OCI-LY7 (cell line): ENCODE data around the gene PRSS8. TPM values are rescaled to one million over a fixed set of nuclear protein-coding genes. Genes with fewer than 3 reads are reported as not detected.

Experiments
- BruUV-seq: library from RNA; stranded (reverse); fragments of 400-500 nt; replicated peaks from 2 replicates; lab custom pipeline; 2021; lab: Mats Ljungman, UMichigan
- CTCF ChIA-PET: fragments of 300-600 bp; sonication (Branson Sonifier 250); formaldehyde crosslinking; loops from one replicate; lab custom pipeline; 2022; ENCODE audit warnings: antibody characterized with exemption; ENCODE audit not compliant: unreplicated experiment; lab: Charles Lee
- POLR2A ChIA-PET: fragments of 300-600 bp; sonication (Branson Sonifier 250); formaldehyde crosslinking; loops from one replicate; lab custom pipeline; 2022; ENCODE audit warnings: antibody characterized with exemption; lab: Charles Lee
- DNase-seq: peaks from one replicate; pipeline ENCODE4 v3.0.0-alpha.2; 2015; ENCODE audit warnings: low spot score
- H2AFZ ChIP-seq: fragments of 200-600 bp; sonication (generic), shearing (Covaris generic); 2 replicates; pipeline ENCODE4 v1.6.1; 2014; ENCODE audit warnings: mild to moderate bottlenecking, antibody characterized with exemption, low read length, moderate library complexity
- H3K27ac ChIP-seq: fragments of 200-600 bp; sonication (generic); 2 replicates; pipeline ENCODE4 v1.5.1; 2014; ENCODE audit warnings: mixed run types, low read depth, mild to moderate bottlenecking, moderate library complexity, low read length, inconsistent platforms; ENCODE audit not compliant: poor library complexity, severe bottlenecking
- H3K36me3 ChIP-seq: fragments of 200-600 bp; sonication (generic); 2 replicates; pipeline ENCODE4 v1.6.1; 2014; ENCODE audit warnings: mild to moderate bottlenecking, antibody characterized with exemption, low read length, moderate library complexity, mixed read lengths; ENCODE audit not compliant: insufficient read depth
- H3K4me1 ChIP-seq: fragments of 200-600 bp; sonication (generic); 2 replicates; pipeline ENCODE4 v1.5.1; 2014; ENCODE audit warnings: mild to moderate bottlenecking, low read length; ENCODE audit not compliant: insufficient read depth, poor library complexity, severe bottlenecking
- H3K4me2 ChIP-seq: fragments of 200-600 bp; sonication (generic); 2 replicates; pipeline ENCODE4 v1.6.1; 2014; ENCODE audit warnings: mild to moderate bottlenecking, low read length
- H3K4me3 ChIP-seq: fragments of 200-600 bp; sonication (generic); 2 replicates; pipeline ENCODE4 v1.5.1; 2014; ENCODE audit warnings: mild to moderate bottlenecking, low read depth, low read length; ENCODE audit not compliant: poor library complexity, severe bottlenecking
- H3K79me2 ChIP-seq: fragments of 200-600 bp; sonication (generic); 2 replicates; pipeline ENCODE4 v1.6.1; 2016; ENCODE audit warnings: low read depth, mild to moderate bottlenecking, low read length, moderate library complexity, mixed read lengths; ENCODE audit not compliant: insufficient read depth
- H3K9me2 ChIP-seq: fragments of 200-600 bp; sonication (generic); 2 replicates; pipeline ENCODE4 v1.6.1; 2016; ENCODE audit warnings: mild to moderate bottlenecking, low read length, mixed read lengths; ENCODE audit not compliant: insufficient read depth
- H3K9me3 ChIP-seq: fragments of 200-600 bp; sonication (generic); 2 replicates; pipeline ENCODE4 v1.6.1; 2014; ENCODE audit warnings: mild to moderate bottlenecking, mixed run types, low read length, mixed read lengths
- H4K20me1 ChIP-seq: fragments of 200-600 bp; sonication (generic); 2 replicates; pipeline ENCODE4 v1.6.1; 2014; ENCODE audit warnings: mild to moderate bottlenecking, antibody characterized with exemption, low read length, moderate library complexity, mixed read lengths; ENCODE audit not compliant: insufficient read depth
- CTCF ChIP-seq: fragments of 200-600 bp; sonication (generic); conservative IDR thresholded peaks from 2 replicates; pipeline ENCODE4 v1.5.1; 2014; ENCODE audit warnings: mild to moderate bottlenecking, antibody characterized with exemption, low read length, moderate library complexity, mixed read lengths
- EZH2phosphoT487 ChIP-seq: fragments of 200-600 bp; sonication (generic); IDR thresholded peaks from 2 replicates; pipeline ENCODE4 v1.6.1; 2018; ENCODE audit warnings: low read depth, borderline replicate concordance, mild to moderate bottlenecking, mixed run types, antibody characterized with exemption, low read length, moderate library complexity, mixed read lengths
- intact Hi-C: fragments of 100-400 bp; cut with micrococcal nuclease; formaldehyde crosslinking; loops from one replicate; pipeline ENCODE4 v1.10.0; 2022; ENCODE audit not compliant: unreplicated experiment
- total RNA-seq, 2 experiments: library from RNA; depleted of rRNA in 1 of 2; stranded (reverse); fragments of >200 nt in 1 of 2; shearing (Covaris generic) in 1 of 2; gene quantifications; 2 replicates each; pipeline ENCODE4 v1.2.3, GENCODE V29; 2014 to 2022

Gene PRSS8
- total RNA-seq, 2 experiments from 2014 or later, result not detected

GRCh38 chr16:31093132-31093703 lies 42.3 kb downstream of the PRSS8 start:
- Histone ChIP-seq H3K4me1 (peaks cover 18% of the 10 kb centered on the region), H3K4me3 (peak overlapping the region; percentile 86), H3K79me2 (peaks cover 23% of the 10 kb centered on the region), H3K27ac (peak overlapping the region; percentile 71), H2AFZ (no peak overlapping the region), H3K36me3 (peaks cover 35% of the 10 kb centered on the region), H3K9me3 (no peaks in the 10 kb centered on the region), H3K9me2 (no peaks in the 10 kb centered on the region), H3K4me2 (peak overlapping the region; percentile 100), H4K20me1 (peaks cover 5% of the 10 kb centered on the region; the same call in 1 of the 2 replicates)
- intact Hi-C loops, result no loop called here
- POLR2A ChIA-PET, result interaction anchor here (0.6 to 1.7 kb wide), 6 partner anchors 8 to 162 kb away, joined by 3 to 7 read pairs (median 4); partner anchors contain the start of genes KAT8, ZNF646 and ZNF668
- BruUV-seq, result no TSS peak
- peak; percentile 59 for DNase-seq
- TF ChIP-seq EZH2phosphoT487 (no peak), CTCF (no peak)
- CTCF ChIA-PET, result interaction anchor here (0.7 to 1.0 kb wide), 2 partner anchors 9 to 14 kb away, joined by 3 to 4 read pairs; no protein-coding TSS in a partner anchor

- Histone ChIP-seq H4K20me1 (peaks cover 5% of the 10 kb centered on the region; the same call in 1 of the 2 replicates), H3K9me2 (no peaks in the 10 kb centered on the region), H2AFZ (no peak overlapping the region), H3K9me3 (no peaks in the 10 kb centered on the region), H3K36me3 (peaks cover 36% of the 10 kb centered on the region), H3K4me3 (no peak overlapping the region), H3K79me2 (peaks cover 23% of the 10 kb centered on the region), H3K4me2 (no peak overlapping the region), H3K4me1 (peaks cover 18% of the 10 kb centered on the region), H3K27ac (no peak overlapping the region)
- BruUV-seq, result no TSS peak
- ChIA-PET POLR2A (interaction anchor here (0.6 to 1.6 kb wide), 9 partner anchors 9 to 159 kb away, joined by 3 to 7 read pairs (median 4); partner anchors contain the start of genes KAT8, ZNF646 and ZNF668), CTCF (no interaction called here)
- no peak for DNase-seq
- TF ChIP-seq EZH2phosphoT487 (no peak), CTCF (no peak)
- intact Hi-C loops, result no loop called here
Measured at GRCh38 chr16:31092330-31092729, 43.2 kb downstream of the PRSS8 start.

- H3K4me3 ChIP-seq, result no peak overlapping the region
- ChIA-PET CTCF (no interaction called here), POLR2A (no interaction called here)
- BruUV-seq, result no TSS peak
- H4K20me1 ChIP-seq, result peaks cover 5% of the 10 kb centered on the region; the same call in 1 of the 2 replicates
- TF ChIP-seq CTCF (no peak), EZH2phosphoT487 (no peak)
- peaks cover 23% of the 10 kb centered on the region for H3K79me2 ChIP-seq
- peaks cover 15% of the 10 kb centered on the region for H3K4me1 ChIP-seq
- DNase-seq, result no peak
- intact Hi-C loops, result no loop called here
- H3K27ac ChIP-seq, result no peak overlapping the region
- no peak overlapping the region for H2AFZ ChIP-seq
- H3K36me3 ChIP-seq, result peaks cover 45% of the 10 kb centered on the region
- no peaks in the 10 kb centered on the region for H3K9me3 ChIP-seq
- H3K4me2 ChIP-seq, result no peak overlapping the region
- no peaks in the 10 kb centered on the region for H3K9me2 ChIP-seq
Measured at GRCh38 chr16:31090540-31090939, 45.0 kb downstream of the PRSS8 start.
